ENCODE data around the gene PCDHA1. TPM values are rescaled to one million over a fixed set of nuclear protein-coding genes. Genes with fewer than 3 reads are reported as not detected.

The PCDHA1 gene
- total RNA-seq, 2 donors from 2014 or later = not detected

- no peaks in the 10 kb centered on the region for H3K9me3 ChIP-seq
- peak within 1 kb of the TSS in 1 of 4 donors; percentile 54 for H3K27ac ChIP-seq
- ATAC-seq = peak; percentile 80
- 1 to 3% methylated on average over 21 to 80 of the region's 80 CpGs for WGBS, 2 donors
- peaks cover 15% of the 10 kb centered on the region for H3K4me1 ChIP-seq
- DNase-seq = peak; percentile 34 to 65 (median 50)
- peak in 2 of 3 donors; percentile 23 to 25 for TF ChIP-seq POLR2A (IDR thresholded peaks at IDR 0.05)
- TF ChIP-seq, protein P1, sequence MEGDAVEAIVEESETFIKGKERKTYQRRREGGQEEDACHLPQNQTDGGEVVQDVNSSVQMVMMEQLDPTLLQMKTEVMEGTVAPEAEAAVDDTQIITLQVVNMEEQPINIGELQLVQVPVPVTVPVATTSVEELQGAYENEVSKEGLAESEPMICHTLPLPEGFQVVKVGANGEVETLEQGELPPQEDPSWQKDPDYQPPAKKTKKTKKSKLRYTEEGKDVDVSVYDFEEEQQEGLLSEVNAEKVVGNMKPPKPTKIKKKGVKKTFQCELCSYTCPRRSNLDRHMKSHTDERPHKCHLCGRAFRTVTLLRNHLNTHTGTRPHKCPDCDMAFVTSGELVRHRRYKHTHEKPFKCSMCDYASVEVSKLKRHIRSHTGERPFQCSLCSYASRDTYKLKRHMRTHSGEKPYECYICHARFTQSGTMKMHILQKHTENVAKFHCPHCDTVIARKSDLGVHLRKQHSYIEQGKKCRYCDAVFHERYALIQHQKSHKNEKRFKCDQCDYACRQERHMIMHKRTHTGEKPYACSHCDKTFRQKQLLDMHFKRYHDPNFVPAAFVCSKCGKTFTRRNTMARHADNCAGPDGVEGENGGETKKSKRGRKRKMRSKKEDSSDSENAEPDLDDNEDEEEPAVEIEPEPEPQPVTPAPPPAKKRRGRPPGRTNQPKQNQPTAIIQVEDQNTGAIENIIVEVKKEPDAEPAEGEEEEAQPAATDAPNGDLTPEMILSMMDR (IDR thresholded peaks at IDR 0.05) = no peak
- no peaks in the 10 kb centered on the region for H3K27me3 ChIP-seq
- H3K4me3 ChIP-seq = peak within 1 kb of the TSS; percentile 24 to 50
- no peaks in the 10 kb centered on the region for H3K36me3 ChIP-seq (replicated peaks in 1 of 2; ENCODE audit: insufficient read depth in 1 of 2, low read depth in 2 of 2)
- intact Hi-C loops (cut with DNase I) = no loop called here
These were observed 180.6 kb downstream of the PCDHA1 start, which contains the start of gene PCDHAC2 for GRCh38 chr5:140966293-140967225. Gene PCDHAC2 (plus strand): TSS chr5:140966476. CDS start chr5:140966767, 291 bp downstream.

DNA sequence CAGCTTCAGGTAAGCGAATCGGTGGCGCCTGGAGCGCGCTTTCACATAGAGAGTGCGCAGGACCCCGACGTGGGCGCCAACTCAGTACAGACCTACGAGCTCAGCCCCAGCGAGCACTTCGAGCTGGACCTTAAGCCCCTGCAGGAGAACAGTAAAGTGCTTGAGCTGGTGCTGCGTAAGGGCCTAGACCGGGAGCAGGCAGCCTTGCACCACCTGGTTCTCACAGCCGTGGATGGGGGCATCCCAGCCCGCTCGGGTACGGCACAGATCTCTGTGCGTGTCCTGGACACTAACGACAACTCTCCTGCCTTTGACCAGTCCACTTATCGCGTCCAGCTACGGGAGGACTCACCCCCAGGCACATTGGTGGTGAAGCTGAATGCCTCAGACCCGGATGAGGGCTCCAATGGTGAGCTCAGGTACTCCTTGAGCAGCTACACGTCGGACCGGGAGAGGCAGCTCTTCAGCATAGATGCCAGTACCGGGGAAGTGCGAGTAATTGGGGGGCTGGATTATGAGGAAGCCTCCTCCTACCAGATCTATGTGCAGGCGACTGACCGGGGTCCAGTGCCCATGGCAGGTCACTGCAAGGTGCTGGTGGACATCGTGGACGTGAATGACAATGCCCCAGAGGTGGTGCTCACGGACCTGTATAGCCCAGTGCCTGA lies 181.4 kb downstream of the PCDHA1 start:
- ATAC-seq = peak; percentile 9

DNA sequence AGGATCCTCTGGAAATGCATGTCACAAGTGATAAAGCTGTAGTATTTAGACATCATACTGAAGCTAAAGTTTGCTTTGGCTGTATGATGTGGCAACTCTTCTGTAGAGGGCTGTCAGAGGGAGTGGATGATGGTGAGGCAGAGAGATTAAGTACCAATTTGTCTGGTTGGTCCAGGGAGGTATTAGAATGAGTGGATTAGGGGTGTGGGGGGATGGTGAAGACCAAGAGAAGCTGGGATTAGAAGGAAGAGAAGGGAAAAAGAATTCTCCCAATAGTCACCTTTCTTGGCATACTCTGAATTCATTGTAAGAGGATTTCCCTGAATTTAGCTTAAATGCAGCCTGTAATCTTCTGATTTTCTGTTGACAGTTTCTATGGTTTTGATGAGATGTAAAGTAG lies 183.9 kb downstream of the PCDHA1 start:
- ATAC-seq = no peak
- no peaks in the 10 kb centered on the region for H3K9me3 ChIP-seq
- intact Hi-C loops (cut with DNase I) = no loop called here

More for the DNA sequence above, 181.4 kb downstream of the PCDHA1 start:
- WGBS, 2 donors = 20% methylated on average over 34 of the region's 34 CpGs; no CpG with 5 or more reads in 1 of the 2 donors
- Histone ChIP-seq H3K4me1 (peaks cover 15% of the 10 kb centered on the region), H3K4me3 (peak overlapping the region in 1 of 2 donors; percentile 50), H3K9me3 (no peaks in the 10 kb centered on the region), H3K27ac (no peak overlapping the region), H3K36me3 (replicated peaks in 1 of 2; ENCODE audit: insufficient read depth in 1 of 2, low read depth in 2 of 2) (no peaks in the 10 kb centered on the region), H3K27me3 (no peaks in the 10 kb centered on the region)
- intact Hi-C loops (cut with DNase I) = no loop called here
- TF ChIP-seq, protein P1 (IDR thresholded peaks at IDR 0.05) = no peak
- TF ChIP-seq POLR2A (IDR thresholded peaks at IDR 0.05) = no peak
- DNase-seq = no peak

GRCh38 chr5:140973550-140973949 lies 187.6 kb downstream of the PCDHA1 start:
- Histone ChIP-seq H3K27ac (no peak overlapping the region), H3K36me3 (replicated peaks in 1 of 2; ENCODE audit: insufficient read depth in 1 of 2, low read depth in 2 of 2) (no peaks in the 10 kb centered on the region), H3K9me3 (no peaks in the 10 kb centered on the region), H3K4me1 (no peaks in the 10 kb centered on the region), H3K4me3 (no peak overlapping the region), H3K27me3 (no peaks in the 10 kb centered on the region)
- no peak for TF ChIP-seq POLR2A (IDR thresholded peaks at IDR 0.05)
- TF ChIP-seq, protein P1 (IDR thresholded peaks at IDR 0.05) = no peak
- DNase-seq (no peak), ATAC-seq (no peak)
- intact Hi-C loops (cut with DNase I) = no loop called here

More for the DNA sequence above, 183.9 kb downstream of the PCDHA1 start:
- Histone ChIP-seq H3K4me3 (no peak overlapping the region), H3K36me3 (replicated peaks in 1 of 2; ENCODE audit: insufficient read depth in 1 of 2, low read depth in 2 of 2) (no peaks in the 10 kb centered on the region), H3K27ac (no peak overlapping the region), H3K4me1 (peaks cover 15% of the 10 kb centered on the region), H3K27me3 (no peaks in the 10 kb centered on the region)
- TF ChIP-seq POLR2A (IDR thresholded peaks at IDR 0.05) = no peak
- TF ChIP-seq, protein P1 (IDR thresholded peaks at IDR 0.05) = no peak
- no peak for DNase-seq

All from body of pancreas (tissue), 4 donors.